HAP-1 (cell line): ENCODE data around the gene RAB27B.

Experiments
- DNase-seq, 2 experiments: peaks; one replicate each; pipeline ENCODE4 v3.0.0-alpha.2; 2016 to 2020; ENCODE audit warnings: low spot score in 2 of 2
- H3K27me3 ChIP-seq: fragments of 250-450 bp; sonication (Bioruptor Pico); 2 replicates; pipeline ENCODE4 v1.5.1; 2020; ENCODE audit warnings: low read depth, mild to moderate bottlenecking, moderate library complexity
- H3K36me3 ChIP-seq: fragments of 250-450 bp; sonication (Bioruptor Pico); replicated peaks from 2 replicates; pipeline ENCODE4 v1.5.1; 2020; ENCODE audit warnings: mild to moderate bottlenecking
- H3K4me1 ChIP-seq: fragments of 250-450 bp; sonication (Bioruptor Pico); 2 replicates; pipeline ENCODE4 v1.5.1; 2020; ENCODE audit warnings: mild to moderate bottlenecking
- H3K4me3 ChIP-seq: fragments of 250-450 bp; sonication (Bioruptor Pico); 2 replicates; pipeline ENCODE4 v1.5.1; 2020; ENCODE audit warnings: mild to moderate bottlenecking, moderate library complexity
- H3K9me3 ChIP-seq: fragments of 250-450 bp; sonication (Bioruptor Pico); 2 replicates; pipeline ENCODE4 v1.5.1; 2020; ENCODE audit warnings: mild to moderate bottlenecking, moderate library complexity
- in situ Hi-C: fragments of 300-500 bp; cut with MboI; formaldehyde crosslinking; loops from 3 replicates; pipeline ENCODE4 v1.14.3; 2020; ENCODE audit warnings: low sequenced_read_pairs, inconsistent platforms, mixed read lengths

Gene RAB27B

DNA sequence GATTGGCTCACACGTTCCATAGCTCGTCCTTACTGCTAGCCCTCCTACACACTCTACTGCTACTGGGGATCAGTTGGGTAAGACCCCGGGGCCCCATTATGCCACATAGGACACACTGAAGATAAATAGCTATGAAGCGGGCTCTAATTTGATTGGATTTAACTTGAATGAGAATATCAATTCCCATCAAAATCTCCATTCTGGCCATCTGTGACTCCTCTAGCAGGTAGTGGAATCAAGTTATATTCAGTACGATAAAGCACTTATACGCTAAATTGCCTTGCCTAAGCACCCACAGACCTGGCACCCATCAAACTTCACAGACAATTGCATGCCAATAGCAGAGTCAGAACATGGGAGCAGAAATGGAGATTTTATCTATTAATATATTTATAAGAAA is 91.1 kb downstream of the RAB27B start:
- no peak for DNase-seq
- Histone ChIP-seq H3K4me3 (no peak overlapping the region), H3K36me3 (no peaks in the 10 kb centered on the region), H3K9me3 (no peaks in the 10 kb centered on the region), H3K27me3 (no peaks in the 10 kb centered on the region), H3K4me1 (no peaks in the 10 kb centered on the region)
- in situ Hi-C loops, result no loop called here

GRCh38 chr18:54923339-54923956 is 95.2 kb downstream of the RAB27B start:
- H3K36me3 ChIP-seq, result no peaks in the 10 kb centered on the region
- DNase-seq, result no peak
- H3K4me3 ChIP-seq, result no peak overlapping the region
- H3K27me3 ChIP-seq, result no peaks in the 10 kb centered on the region
- no peaks in the 10 kb centered on the region for H3K4me1 ChIP-seq
- H3K9me3 ChIP-seq, result no peaks in the 10 kb centered on the region
- in situ Hi-C loops, result no loop called here

DNA sequence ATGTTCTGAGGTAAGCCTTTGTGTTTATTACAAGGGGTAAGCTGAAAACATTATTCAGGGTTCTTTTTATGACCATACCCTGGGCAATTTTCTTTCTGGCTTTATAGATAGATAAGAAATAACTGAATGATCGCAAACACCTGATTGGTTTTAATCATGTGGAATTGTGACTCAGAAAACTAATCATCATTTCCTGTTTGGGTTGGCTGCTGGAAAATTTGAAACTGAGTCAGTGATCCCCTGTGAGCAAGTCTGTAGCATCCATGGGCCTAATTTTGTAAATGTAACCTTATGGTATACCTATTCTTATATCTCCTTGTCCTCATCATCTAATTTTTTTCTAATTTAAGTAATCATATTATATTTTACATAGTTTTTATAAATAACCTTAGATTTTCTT is 96.7 kb downstream of the RAB27B start:
- H3K4me1 ChIP-seq, result no peaks in the 10 kb centered on the region
- no peaks in the 10 kb centered on the region for H3K27me3 ChIP-seq
- H3K4me3 ChIP-seq, result no peak overlapping the region
- in situ Hi-C loops, result no loop called here
- DNase-seq, result no peak
- H3K36me3 ChIP-seq, result no peaks in the 10 kb centered on the region
- no peaks in the 10 kb centered on the region for H3K9me3 ChIP-seq

- no peaks in the 10 kb centered on the region for H3K9me3 ChIP-seq
- no peaks in the 10 kb centered on the region for H3K27me3 ChIP-seq
- no peak for DNase-seq
- no peaks in the 10 kb centered on the region for H3K36me3 ChIP-seq
- H3K4me3 ChIP-seq, result no peak overlapping the region
- H3K4me1 ChIP-seq, result no peaks in the 10 kb centered on the region
- in situ Hi-C loops, result no loop called here
Observed at GRCh38 chr18:54926593-54927325, 98.5 kb downstream of the RAB27B start.

- DNase-seq, result no peak
- H3K27me3 ChIP-seq, result no peaks in the 10 kb centered on the region
- H3K4me1 ChIP-seq, result no peaks in the 10 kb centered on the region
- in situ Hi-C loops, result no loop called here
- no peaks in the 10 kb centered on the region for H3K36me3 ChIP-seq
- H3K9me3 ChIP-seq, result no peaks in the 10 kb centered on the region
- no peak overlapping the region for H3K4me3 ChIP-seq
Observed at GRCh38 chr18:54928236-54928635, 100.0 kb downstream of the RAB27B start.

DNA sequence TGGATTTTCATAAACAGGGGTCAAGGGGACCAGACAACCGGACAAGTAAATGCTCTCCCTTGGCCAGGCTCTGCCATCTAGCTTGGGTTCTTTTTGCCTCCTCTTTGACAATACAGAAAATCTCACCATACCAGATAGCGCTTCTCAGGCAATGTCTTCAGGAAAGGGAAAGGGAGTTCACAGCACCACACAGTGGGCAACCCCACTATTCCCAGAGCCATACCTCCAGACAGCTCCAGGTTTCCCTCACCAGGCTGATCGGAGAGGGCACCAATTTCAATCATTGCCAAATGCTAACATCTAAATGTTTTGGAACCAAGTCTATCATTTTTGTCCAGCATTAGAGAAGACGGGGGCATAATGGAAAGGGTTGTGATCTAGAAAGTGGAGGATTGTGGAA is 102.9 kb downstream of the RAB27B start:
- no peaks in the 10 kb centered on the region for H3K9me3 ChIP-seq
- no peak overlapping the region for H3K4me3 ChIP-seq
- H3K27me3 ChIP-seq, result no peaks in the 10 kb centered on the region
- H3K36me3 ChIP-seq, result no peaks in the 10 kb centered on the region
- in situ Hi-C loops, result no loop called here
- H3K4me1 ChIP-seq, result no peaks in the 10 kb centered on the region
- DNase-seq, result no peak

- DNase-seq, result no peak
- in situ Hi-C loops, result no loop called here
- Histone ChIP-seq H3K4me1 (no peaks in the 10 kb centered on the region), H3K4me3 (no peak overlapping the region), H3K27me3 (no peaks in the 10 kb centered on the region), H3K36me3 (no peaks in the 10 kb centered on the region), H3K9me3 (no peaks in the 10 kb centered on the region)
Observed at GRCh38 chr18:54932472-54932871, 104.2 kb downstream of the RAB27B start.

GRCh38 chr18:54938506-54938905 is 110.2 kb downstream of the RAB27B start:
- in situ Hi-C loops, result no loop called here
- Histone ChIP-seq H3K9me3 (no peaks in the 10 kb centered on the region), H3K36me3 (no peaks in the 10 kb centered on the region), H3K4me1 (no peaks in the 10 kb centered on the region), H3K4me3 (no peak overlapping the region), H3K27me3 (no peaks in the 10 kb centered on the region)
- DNase-seq, result no peak

- Histone ChIP-seq H3K36me3 (no peaks in the 10 kb centered on the region), H3K4me1 (no peaks in the 10 kb centered on the region), H3K9me3 (no peaks in the 10 kb centered on the region), H3K27me3 (no peaks in the 10 kb centered on the region), H3K4me3 (no peak overlapping the region)
- in situ Hi-C loops, result no loop called here
- DNase-seq, result no peak
Observed at GRCh38 chr18:54939361-54939917, 111.2 kb downstream of the RAB27B start.

DNA sequence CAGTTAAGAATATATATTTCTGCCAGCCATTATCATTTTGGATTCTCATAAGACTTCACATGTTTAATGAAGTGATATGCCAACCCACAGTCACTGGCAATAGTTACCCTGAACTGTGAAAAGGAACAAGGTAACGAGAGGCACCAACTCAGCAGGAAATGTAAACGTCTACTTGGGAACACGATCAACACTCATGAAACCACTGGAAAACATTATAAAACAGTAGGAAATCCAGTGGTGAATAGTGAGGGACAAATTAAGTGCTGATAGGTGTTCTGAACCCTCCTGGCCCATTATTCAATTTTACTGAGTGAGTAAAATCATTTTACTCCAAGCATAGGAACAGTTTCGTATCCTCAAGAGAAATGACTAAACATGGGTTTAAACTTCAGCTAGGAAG is 113.9 kb downstream of the RAB27B start:
- in situ Hi-C loops, result no loop called here
- H3K36me3 ChIP-seq, result no peaks in the 10 kb centered on the region
- no peaks in the 10 kb centered on the region for H3K9me3 ChIP-seq

GRCh38 chr18:54942569-54942968 is 114.3 kb downstream of the RAB27B start:
- no peaks in the 10 kb centered on the region for H3K4me1 ChIP-seq
- H3K36me3 ChIP-seq, result no peaks in the 10 kb centered on the region
- no peaks in the 10 kb centered on the region for H3K27me3 ChIP-seq
- no peaks in the 10 kb centered on the region for H3K9me3 ChIP-seq
- no peak overlapping the region for H3K4me3 ChIP-seq
- no peak for DNase-seq
- in situ Hi-C loops, result no loop called here

More for the DNA sequence above, 113.9 kb downstream of the RAB27B start:
- H3K4me1 ChIP-seq, result no peaks in the 10 kb centered on the region
- no peaks in the 10 kb centered on the region for H3K27me3 ChIP-seq
- DNase-seq, result no peak
- no peak overlapping the region for H3K4me3 ChIP-seq
